Dedifferentiated amniotic fluid mesenchymal stem cell (primary cell): ENCODE data around the gene DLK2.
"Not testable (repeated sequence)": the region's sequence is repeated elsewhere in the genome, so short reads cannot be mapped to it uniquely, and the experiment has no call there.

Experiments used
- DNase-seq: peaks from one replicate; pipeline ENCODE4 v3.0.0-alpha.2; 2016; ENCODE audit errors: extremely low spot score

DLK2 gene

GRCh38 chr6:43481591-43482236 lies 26.4 kb upstream of the DLK2 start:
- DNase-seq: no peak

- no peak for DNase-seq
Observed at GRCh38 chr6:43481075-43481474, 25.7 kb upstream of the DLK2 start.

- DNase-seq: no peak
Observed at GRCh38 chr6:43478008-43478372, 22.6 kb upstream of the DLK2 start.

- DNase-seq: peak; percentile 84
Observed at GRCh38 chr6:43477235-43478007, 22.1 kb upstream of the DLK2 start, which contains the start of gene TJAP1. Gene TJAP1, plus strand, starts transcription at chr6:43477570. Its CDS starts 21,432 bp downstream, at chr6:43499002.

GRCh38 chr6:43476746-43477145 lies 21.4 kb upstream of the DLK2 start:
- no peak for DNase-seq

GRCh38 chr6:43475516-43475915 lies 20.2 kb upstream of the DLK2 start:
- DNase-seq: no peak

GRCh38 chr6:43472515-43472914 lies 17.2 kb upstream of the DLK2 start:
- no peak for DNase-seq

GRCh38 chr6:43471399-43471798 lies 16.1 kb upstream of the DLK2 start:
- no peak for DNase-seq

GRCh38 chr6:43469947-43470346 lies 14.6 kb upstream of the DLK2 start:
- DNase-seq: no peak

- no peak for DNase-seq
Observed at GRCh38 chr6:43468748-43469681, 13.7 kb upstream of the DLK2 start.

- DNase-seq: no peak
Observed at GRCh38 chr6:43468240-43468639, 12.9 kb upstream of the DLK2 start.

GRCh38 chr6:43467752-43468151 lies 12.4 kb upstream of the DLK2 start:
- DNase-seq: no peak

- DNase-seq: not testable (repeated sequence)
Observed at GRCh38 chr6:43467265-43467664, 11.9 kb upstream of the DLK2 start.

GRCh38 chr6:43465948-43466347 lies 10.6 kb upstream of the DLK2 start:
- DNase-seq: no peak

GRCh38 chr6:43464337-43464736 lies 9.0 kb upstream of the DLK2 start:
- no peak for DNase-seq

- DNase-seq: no peak
Observed at GRCh38 chr6:43461936-43462335, 6.6 kb upstream of the DLK2 start.

GRCh38 chr6:43460032-43460431 lies 4.7 kb upstream of the DLK2 start:
- DNase-seq: no peak

- no peak for DNase-seq
Observed at GRCh38 chr6:43459535-43459934, 4.2 kb upstream of the DLK2 start.

- DNase-seq: not testable (repeated sequence)
Observed at GRCh38 chr6:43458154-43458553, 2.8 kb upstream of the DLK2 start.

GRCh38 chr6:43457643-43458042 lies 2.3 kb upstream of the DLK2 start:
- DNase-seq: no peak

GRCh38 chr6:43454696-43455530 lies 435 bp downstream of the DLK2 start:
- DNase-seq: peak; percentile 74
